ENCODE measurements around the gene C21orf58.

Gene C21orf58

DNA sequence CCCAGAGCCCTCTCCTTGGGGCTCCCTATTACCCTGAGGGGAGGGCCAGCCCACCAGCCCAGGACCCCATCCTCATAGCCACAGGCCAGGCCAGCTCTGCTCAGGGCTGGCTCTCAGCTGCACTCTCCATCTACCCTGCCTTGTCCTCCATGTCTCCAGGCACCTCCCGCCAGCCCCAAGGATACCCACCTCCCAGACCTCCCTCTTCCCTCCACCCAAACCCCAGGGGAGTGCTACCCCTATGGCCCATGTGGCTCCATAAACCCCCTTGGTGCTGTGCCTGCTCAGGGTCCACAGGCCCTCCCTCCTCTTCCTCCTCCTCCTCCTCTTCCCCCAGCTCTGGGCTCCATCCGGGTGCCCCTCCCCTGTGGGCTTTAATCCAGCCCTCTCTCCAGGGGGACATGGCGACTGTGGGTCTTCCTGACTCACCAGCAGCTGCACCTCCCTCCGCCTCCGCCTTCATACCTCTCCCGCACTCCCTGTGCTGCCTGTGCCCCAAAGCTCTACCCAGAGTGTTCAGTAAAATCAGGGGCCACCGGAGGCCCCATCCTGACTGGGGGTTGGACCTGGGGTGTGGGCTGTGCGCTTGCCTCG, 28.4 kb downstream of the C21orf58 start:
- Histone ChIP-seq H3K36me3 (ENCODE audit: insufficient read depth, low read length) (peaks cover 30% of the 10 kb centered on the region), H3K9ac (ENCODE audit: low read length) (no peak overlapping the region; the same call in 1 of the 2 replicates), H4K20me1 (ENCODE audit: insufficient read depth, low read length) (no peaks in the 10 kb centered on the region), H3K9me3 (ENCODE audit: low read length) (no peaks in the 10 kb centered on the region), H3K4me3 (ENCODE audit: low read depth, low read length, poor library complexity, severe bottlenecking) (no peak overlapping the region), H3K79me2 (ENCODE audit: insufficient read depth, low read length) (no peaks in the 10 kb centered on the region), H3K27me3 (ENCODE audit: insufficient read depth, low read length) (no peaks in the 10 kb centered on the region), H3K27ac (ENCODE audit: low read depth, low read length, poor library complexity, severe bottlenecking) (no peak overlapping the region), H2AFZ (ENCODE audit: low read length) (no peak overlapping the region), H3F3A (ENCODE audit: insufficient read depth, low read length) (no peaks in the 10 kb centered on the region), H3K4me1 (ENCODE audit: insufficient read depth, low read length, severe bottlenecking) (peaks cover 11% of the 10 kb centered on the region), H3K4me2 (ENCODE audit: low read length) (no peak overlapping the region), H3K9me2 (ENCODE audit: low read depth, low read length) (no peaks in the 10 kb centered on the region)
- no peak for TF ChIP-seq EZH2 (IDR thresholded peaks at IDR 0.05; ENCODE audit: borderline replicate concordance, low read length)
- TF ChIP-seq, protein P1, sequence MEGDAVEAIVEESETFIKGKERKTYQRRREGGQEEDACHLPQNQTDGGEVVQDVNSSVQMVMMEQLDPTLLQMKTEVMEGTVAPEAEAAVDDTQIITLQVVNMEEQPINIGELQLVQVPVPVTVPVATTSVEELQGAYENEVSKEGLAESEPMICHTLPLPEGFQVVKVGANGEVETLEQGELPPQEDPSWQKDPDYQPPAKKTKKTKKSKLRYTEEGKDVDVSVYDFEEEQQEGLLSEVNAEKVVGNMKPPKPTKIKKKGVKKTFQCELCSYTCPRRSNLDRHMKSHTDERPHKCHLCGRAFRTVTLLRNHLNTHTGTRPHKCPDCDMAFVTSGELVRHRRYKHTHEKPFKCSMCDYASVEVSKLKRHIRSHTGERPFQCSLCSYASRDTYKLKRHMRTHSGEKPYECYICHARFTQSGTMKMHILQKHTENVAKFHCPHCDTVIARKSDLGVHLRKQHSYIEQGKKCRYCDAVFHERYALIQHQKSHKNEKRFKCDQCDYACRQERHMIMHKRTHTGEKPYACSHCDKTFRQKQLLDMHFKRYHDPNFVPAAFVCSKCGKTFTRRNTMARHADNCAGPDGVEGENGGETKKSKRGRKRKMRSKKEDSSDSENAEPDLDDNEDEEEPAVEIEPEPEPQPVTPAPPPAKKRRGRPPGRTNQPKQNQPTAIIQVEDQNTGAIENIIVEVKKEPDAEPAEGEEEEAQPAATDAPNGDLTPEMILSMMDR (IDR thresholded peaks at IDR 0.05; ENCODE audit: low read length) = no peak

DNA sequence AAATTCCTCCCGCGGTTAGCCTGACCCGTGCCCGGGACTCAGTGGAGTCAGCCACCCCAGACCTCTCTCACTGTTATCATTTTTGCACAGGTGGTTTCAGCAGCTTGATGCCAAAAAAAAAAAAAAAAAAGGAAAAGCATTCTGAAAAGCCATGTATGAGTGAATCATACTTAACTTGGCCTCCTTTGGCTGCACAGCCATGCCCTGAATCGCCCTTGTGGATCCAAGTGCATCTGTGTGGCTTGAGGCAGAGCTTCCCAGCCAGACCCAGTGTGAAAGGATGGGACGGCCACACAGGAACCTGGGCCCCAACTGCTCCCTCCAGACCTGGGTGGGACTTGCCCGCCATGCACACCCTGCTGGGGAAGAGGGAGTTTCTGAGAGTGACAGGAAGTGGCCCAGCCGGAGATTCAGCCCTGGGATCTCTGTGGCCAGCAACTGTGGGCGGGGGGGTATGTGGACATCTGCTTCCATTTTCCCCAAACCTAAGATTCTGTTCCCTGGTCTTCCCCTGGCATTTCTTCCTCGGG, 29.0 kb downstream of the C21orf58 start:
- Histone ChIP-seq H3K9ac (ENCODE audit: low read length) (no peak overlapping the region), H3K27me3 (ENCODE audit: insufficient read depth, low read length) (no peaks in the 10 kb centered on the region), H2AFZ (ENCODE audit: low read length) (no peak overlapping the region), H3F3A (ENCODE audit: insufficient read depth, low read length) (no peaks in the 10 kb centered on the region), H3K79me2 (ENCODE audit: insufficient read depth, low read length) (no peaks in the 10 kb centered on the region; the same call in 1 of the 2 replicates), H3K9me3 (ENCODE audit: low read length) (no peaks in the 10 kb centered on the region), H3K4me1 (ENCODE audit: insufficient read depth, low read length, severe bottlenecking) (peaks cover 15% of the 10 kb centered on the region), H3K9me2 (ENCODE audit: low read depth, low read length) (no peaks in the 10 kb centered on the region), H3K27ac (ENCODE audit: low read depth, low read length, poor library complexity, severe bottlenecking) (no peak overlapping the region), H3K4me2 (ENCODE audit: low read length) (no peak overlapping the region), H3K4me3 (ENCODE audit: low read depth, low read length, poor library complexity, severe bottlenecking) (no peak overlapping the region), H4K20me1 (ENCODE audit: insufficient read depth, low read length) (no peaks in the 10 kb centered on the region), H3K36me3 (ENCODE audit: insufficient read depth, low read length) (peaks cover 25% of the 10 kb centered on the region)
- TF ChIP-seq EZH2 (IDR thresholded peaks at IDR 0.05; ENCODE audit: borderline replicate concordance, low read length) = no peak
- TF ChIP-seq, protein P1 (IDR thresholded peaks at IDR 0.05; ENCODE audit: low read length) = no peak

DNA sequence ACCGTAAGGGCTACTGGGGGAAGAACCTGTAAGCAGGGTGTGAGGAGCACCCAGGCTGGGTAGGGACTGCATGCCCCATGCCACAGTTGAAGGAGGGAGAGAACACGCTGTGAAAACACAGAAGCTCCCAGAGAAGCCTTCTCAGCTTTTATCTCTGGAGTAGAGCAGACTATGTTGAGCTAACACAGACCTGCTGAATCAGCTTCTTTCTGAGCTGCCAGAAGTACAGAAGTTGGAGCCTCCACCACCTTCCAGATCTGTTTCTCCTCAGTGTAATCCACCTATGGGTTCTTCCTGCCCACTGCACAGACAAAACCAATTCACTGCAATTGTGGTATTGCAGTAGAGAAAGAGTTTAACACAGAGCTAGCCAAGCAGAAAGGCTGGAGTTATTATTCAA, 32.1 kb downstream of the C21orf58 start:
- H3K4me1 ChIP-seq (ENCODE audit: insufficient read depth, low read length, severe bottlenecking) = peaks cover 31% of the 10 kb centered on the region

More for the DNA sequence above, 32.1 kb downstream of the C21orf58 start:
- H3K4me2 ChIP-seq (ENCODE audit: low read length) = no peak overlapping the region
- no peak overlapping the region for H3K27ac ChIP-seq (ENCODE audit: low read depth, low read length, poor library complexity, severe bottlenecking)
- no peak overlapping the region for H2AFZ ChIP-seq (ENCODE audit: low read length)
- H3K9ac ChIP-seq (ENCODE audit: low read length) = no peak overlapping the region
- no peaks in the 10 kb centered on the region for H4K20me1 ChIP-seq (ENCODE audit: insufficient read depth, low read length)
- no peaks in the 10 kb centered on the region; the same call in 1 of the 2 replicates for H3K79me2 ChIP-seq (ENCODE audit: insufficient read depth, low read length)
- peaks cover 15% of the 10 kb centered on the region for H3K36me3 ChIP-seq (ENCODE audit: insufficient read depth, low read length)
- no peaks in the 10 kb centered on the region; the same call in 1 of the 2 replicates for H3F3A ChIP-seq (ENCODE audit: insufficient read depth, low read length)
- no peak for TF ChIP-seq EZH2 (IDR thresholded peaks at IDR 0.05; ENCODE audit: borderline replicate concordance, low read length)
- TF ChIP-seq, protein P1 (IDR thresholded peaks at IDR 0.05; ENCODE audit: low read length) = no peak
- no peaks in the 10 kb centered on the region for H3K27me3 ChIP-seq (ENCODE audit: insufficient read depth, low read length)
- no peak overlapping the region for H3K4me3 ChIP-seq (ENCODE audit: low read depth, low read length, poor library complexity, severe bottlenecking)
- H3K9me2 ChIP-seq (ENCODE audit: low read depth, low read length) = no peaks in the 10 kb centered on the region
- no peaks in the 10 kb centered on the region for H3K9me3 ChIP-seq (ENCODE audit: low read length)

All from OCI-LY1 (cell line).